ENCODE results near the gene TNFRSF18. TPM values are rescaled to one million over a fixed set of nuclear protein-coding genes. Genes with fewer than 3 reads are reported as not detected.

Gene TNFRSF18
- total RNA-seq, 1 donor from 2014 or later: not detected

DNA sequence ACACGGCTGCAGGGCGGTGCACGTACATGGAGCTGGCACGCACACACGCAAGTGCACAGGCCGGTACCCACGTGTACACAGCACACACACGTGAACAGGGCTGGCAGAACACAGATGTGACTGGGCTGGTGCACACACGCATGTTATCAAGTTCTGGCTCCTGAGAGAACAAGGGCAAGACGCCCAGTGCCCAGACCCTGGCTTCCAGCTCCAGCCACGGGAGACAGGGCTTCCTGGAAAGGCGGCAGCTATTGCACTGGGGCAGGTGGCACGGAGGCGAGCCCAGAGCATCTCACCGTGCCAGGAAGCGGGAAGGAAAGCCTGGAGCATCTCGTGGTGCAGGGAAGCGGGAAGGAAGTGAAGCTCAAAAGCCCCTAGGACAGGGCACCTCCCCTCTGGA lies 19.5 kb upstream of the TNFRSF18 start:
- peaks cover 14% of the 10 kb centered on the region for H3K4me1 Mint-ChIP-seq (ENCODE audit: low read depth)
- DNase-seq (ENCODE audit: low spot score): no peak
- no peak overlapping the region for H3K4me3 Mint-ChIP-seq (ENCODE audit: unreplicated experiment)
- peaks cover 21% of the 10 kb centered on the region for H3K36me3 Mint-ChIP-seq (ENCODE audit: low read depth)
- no peaks in the 10 kb centered on the region for H3K9me3 Mint-ChIP-seq (ENCODE audit: low read depth)
- H3K27ac Mint-ChIP-seq (ENCODE audit: unreplicated experiment): no peak overlapping the region
- TF ChIP-seq, protein P1, sequence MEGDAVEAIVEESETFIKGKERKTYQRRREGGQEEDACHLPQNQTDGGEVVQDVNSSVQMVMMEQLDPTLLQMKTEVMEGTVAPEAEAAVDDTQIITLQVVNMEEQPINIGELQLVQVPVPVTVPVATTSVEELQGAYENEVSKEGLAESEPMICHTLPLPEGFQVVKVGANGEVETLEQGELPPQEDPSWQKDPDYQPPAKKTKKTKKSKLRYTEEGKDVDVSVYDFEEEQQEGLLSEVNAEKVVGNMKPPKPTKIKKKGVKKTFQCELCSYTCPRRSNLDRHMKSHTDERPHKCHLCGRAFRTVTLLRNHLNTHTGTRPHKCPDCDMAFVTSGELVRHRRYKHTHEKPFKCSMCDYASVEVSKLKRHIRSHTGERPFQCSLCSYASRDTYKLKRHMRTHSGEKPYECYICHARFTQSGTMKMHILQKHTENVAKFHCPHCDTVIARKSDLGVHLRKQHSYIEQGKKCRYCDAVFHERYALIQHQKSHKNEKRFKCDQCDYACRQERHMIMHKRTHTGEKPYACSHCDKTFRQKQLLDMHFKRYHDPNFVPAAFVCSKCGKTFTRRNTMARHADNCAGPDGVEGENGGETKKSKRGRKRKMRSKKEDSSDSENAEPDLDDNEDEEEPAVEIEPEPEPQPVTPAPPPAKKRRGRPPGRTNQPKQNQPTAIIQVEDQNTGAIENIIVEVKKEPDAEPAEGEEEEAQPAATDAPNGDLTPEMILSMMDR (IDR thresholded peaks at IDR 0.05): no peak
- H3K27me3 Mint-ChIP-seq (ENCODE audit: low read depth): no peaks in the 10 kb centered on the region

DNA sequence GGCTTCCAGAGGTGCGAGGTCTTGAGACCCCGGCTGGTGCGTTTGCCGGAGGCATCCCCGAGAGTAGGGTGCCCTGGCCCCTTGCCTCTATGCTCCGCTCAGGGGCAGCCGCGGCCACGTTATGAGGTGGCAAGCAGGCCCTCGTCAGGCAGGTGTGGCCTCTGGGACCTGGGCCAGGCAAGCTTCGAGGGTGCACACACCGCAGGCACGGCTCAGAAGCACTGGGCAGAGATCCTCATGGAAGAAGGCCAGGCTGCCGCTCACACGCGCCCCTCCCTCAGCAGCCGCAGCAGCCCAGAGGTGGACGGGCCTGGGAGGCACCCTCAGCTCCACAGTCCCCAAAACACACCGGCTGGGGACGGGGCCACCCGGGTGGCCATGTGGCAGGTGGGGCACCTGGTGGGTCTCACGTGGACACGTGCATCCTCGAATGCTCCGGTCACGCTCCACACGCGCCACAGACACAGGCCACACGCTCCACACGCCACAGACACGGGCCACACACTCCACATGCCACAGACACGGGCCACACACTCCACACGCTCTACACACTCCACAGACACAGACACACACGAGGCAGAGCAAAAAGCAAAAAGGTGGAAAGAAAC lies 18.9 kb upstream of the TNFRSF18 start:
- Mint-ChIP-seq H3K36me3 (ENCODE audit: low read depth) (peaks cover 26% of the 10 kb centered on the region), H3K27ac (ENCODE audit: unreplicated experiment) (no peak overlapping the region), H3K4me3 (ENCODE audit: unreplicated experiment) (no peak overlapping the region), H3K9me3 (ENCODE audit: low read depth) (no peaks in the 10 kb centered on the region), H3K27me3 (ENCODE audit: low read depth) (no peaks in the 10 kb centered on the region), H3K4me1 (ENCODE audit: low read depth) (peaks cover 9% of the 10 kb centered on the region)
- TF ChIP-seq, protein P1 (IDR thresholded peaks at IDR 0.05): no peak
- DNase-seq (ENCODE audit: low spot score): no peak

DNA sequence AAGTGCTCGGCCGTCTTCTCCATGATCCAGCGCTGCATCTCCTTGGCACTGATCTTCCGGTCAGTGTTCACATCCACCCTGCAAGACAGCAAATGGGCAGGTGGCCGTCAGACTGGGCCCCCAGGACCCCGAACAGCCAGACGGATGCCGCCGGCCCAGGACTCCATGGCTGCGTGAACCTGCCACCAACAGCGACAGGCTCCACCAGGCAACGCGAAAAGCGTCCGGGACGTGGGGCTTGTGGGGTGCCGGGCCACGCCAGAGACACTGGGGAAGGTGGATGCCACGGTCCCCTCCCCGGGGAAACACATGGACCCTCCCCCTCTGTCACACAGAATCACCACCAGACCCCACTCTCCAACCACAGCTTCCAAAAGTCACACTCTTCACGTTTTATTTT lies 17.5 kb upstream of the TNFRSF18 start:
- H3K4me1 Mint-ChIP-seq (ENCODE audit: low read depth): no peaks in the 10 kb centered on the region
- TF ChIP-seq, protein P1 (IDR thresholded peaks at IDR 0.05): no peak
- no peak for DNase-seq (ENCODE audit: low spot score)
- peaks cover 26% of the 10 kb centered on the region for H3K36me3 Mint-ChIP-seq (ENCODE audit: low read depth)
- H3K4me3 Mint-ChIP-seq (ENCODE audit: unreplicated experiment): no peak overlapping the region
- H3K27ac Mint-ChIP-seq (ENCODE audit: unreplicated experiment): no peak overlapping the region
- no peaks in the 10 kb centered on the region for H3K9me3 Mint-ChIP-seq (ENCODE audit: low read depth)
- no peaks in the 10 kb centered on the region for H3K27me3 Mint-ChIP-seq (ENCODE audit: low read depth)

DNA sequence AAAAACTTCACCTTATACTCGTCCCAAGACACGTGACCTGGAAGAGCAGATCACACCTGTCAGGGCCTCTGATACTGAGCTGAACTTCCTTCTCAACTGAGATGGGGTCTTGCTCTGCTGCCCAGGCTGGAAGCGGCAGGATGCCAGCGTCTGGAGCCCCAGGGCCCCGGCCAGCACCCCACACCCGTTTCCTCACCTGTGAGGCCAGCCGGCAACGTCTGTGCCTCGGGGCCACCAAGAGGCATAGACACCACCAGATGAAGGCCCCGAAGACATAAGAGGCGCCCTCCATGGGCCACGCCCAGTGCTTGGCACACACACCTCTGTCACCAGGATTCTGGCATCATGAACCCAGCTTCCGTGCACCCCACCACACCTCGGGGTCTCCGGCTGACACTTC lies 16.9 kb upstream of the TNFRSF18 start:
- TF ChIP-seq, protein P1 (IDR thresholded peaks at IDR 0.05): no peak
- no peaks in the 10 kb centered on the region for H3K27me3 Mint-ChIP-seq (ENCODE audit: low read depth)
- DNase-seq (ENCODE audit: low spot score): no peak
- H3K9me3 Mint-ChIP-seq (ENCODE audit: low read depth): no peaks in the 10 kb centered on the region
- H3K4me1 Mint-ChIP-seq (ENCODE audit: low read depth): no peaks in the 10 kb centered on the region
- H3K36me3 Mint-ChIP-seq (ENCODE audit: low read depth): peaks cover 26% of the 10 kb centered on the region
- H3K27ac Mint-ChIP-seq (ENCODE audit: unreplicated experiment): no peak overlapping the region
- H3K4me3 Mint-ChIP-seq (ENCODE audit: unreplicated experiment): no peak overlapping the region

DNA sequence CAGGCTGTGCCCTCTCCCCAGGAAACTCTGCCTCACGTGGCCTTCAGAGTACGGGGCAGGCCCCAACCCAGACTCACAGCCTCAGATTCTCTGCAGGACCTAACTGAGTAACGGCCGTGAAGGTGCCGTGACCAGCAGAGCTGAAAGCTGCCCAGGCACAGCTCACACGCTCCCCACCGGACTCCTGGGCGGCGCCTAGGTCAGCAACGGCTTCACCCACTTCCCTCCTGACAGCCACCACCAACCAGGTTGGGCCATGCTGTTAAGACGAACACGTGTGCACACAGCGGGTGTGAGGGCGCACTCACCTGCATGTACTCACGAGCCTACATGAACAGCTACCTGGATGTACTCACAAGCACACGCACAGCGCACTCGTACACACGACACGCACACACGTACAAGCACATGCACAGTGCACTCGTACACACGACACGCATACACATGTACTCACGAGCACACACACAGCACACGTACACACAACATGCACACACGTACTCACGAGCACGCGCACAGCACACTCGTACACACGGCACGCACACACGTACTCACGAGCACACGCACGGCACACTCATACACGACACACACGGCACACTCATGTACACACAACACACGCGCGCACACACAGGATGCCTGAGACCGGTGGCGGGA lies 16.3 kb upstream of the TNFRSF18 start:
- H3K4me3 Mint-ChIP-seq (ENCODE audit: unreplicated experiment): no peak overlapping the region
- TF ChIP-seq, protein P1 (IDR thresholded peaks at IDR 0.05): no peak
- no peaks in the 10 kb centered on the region for H3K4me1 Mint-ChIP-seq (ENCODE audit: low read depth)
- H3K36me3 Mint-ChIP-seq (ENCODE audit: low read depth): peaks cover 26% of the 10 kb centered on the region
- H3K27ac Mint-ChIP-seq (ENCODE audit: unreplicated experiment): no peak overlapping the region
- H3K27me3 Mint-ChIP-seq (ENCODE audit: low read depth): no peaks in the 10 kb centered on the region
- no peak for DNase-seq (ENCODE audit: low spot score)
- H3K9me3 Mint-ChIP-seq (ENCODE audit: low read depth): no peaks in the 10 kb centered on the region

Data from chondrocyte (in vitro differentiated cells).